HG03280 (cell line): ENCODE data around the gene PDZRN4.

Experiments used
- ATAC-seq: cut with Tn5 transposase; IDR thresholded peaks from one replicate; pipeline ENCODE4 v1.9.1; 2021; ENCODE audit warnings: mild to moderate bottlenecking, moderate library complexity; ENCODE audit not compliant: unreplicated experiment

Gene PDZRN4

GRCh38 chr12:41442896-41443295 is 254.8 kb downstream of the PDZRN4 start:
- no peak for ATAC-seq

GRCh38 chr12:41443690-41444089 is 255.6 kb downstream of the PDZRN4 start:
- ATAC-seq, result no peak

GRCh38 chr12:41452838-41453407 is 264.8 kb downstream of the PDZRN4 start:
- no peak for ATAC-seq

- ATAC-seq, result no peak
These were observed 265.3 kb downstream of the PDZRN4 start for GRCh38 chr12:41453409-41453808.

GRCh38 chr12:41459111-41459905 is 271.2 kb downstream of the PDZRN4 start:
- ATAC-seq, result no peak

- ATAC-seq, result no peak
These were observed 271.7 kb downstream of the PDZRN4 start for GRCh38 chr12:41459906-41460214.

- ATAC-seq, result no peak
These were observed 272.8 kb downstream of the PDZRN4 start for GRCh38 chr12:41460906-41461305.

- ATAC-seq, result no peak
These were observed 274.2 kb downstream of the PDZRN4 start for GRCh38 chr12:41462312-41462711.

GRCh38 chr12:41465526-41465925 is 277.4 kb downstream of the PDZRN4 start:
- ATAC-seq, result no peak

- ATAC-seq, result no peak
These were observed 278.2 kb downstream of the PDZRN4 start for GRCh38 chr12:41466300-41466699.

GRCh38 chr12:41466802-41467201 is 278.7 kb downstream of the PDZRN4 start:
- ATAC-seq, result no peak

- no peak for ATAC-seq
These were observed 279.6 kb downstream of the PDZRN4 start for GRCh38 chr12:41467591-41468325.

GRCh38 chr12:41468341-41468740 is 280.2 kb downstream of the PDZRN4 start:
- ATAC-seq, result no peak

GRCh38 chr12:41468756-41469155 is 280.6 kb downstream of the PDZRN4 start:
- ATAC-seq, result no peak

GRCh38 chr12:41473441-41473840 is 285.3 kb downstream of the PDZRN4 start:
- no peak for ATAC-seq

- no peak for ATAC-seq
These were observed 285.9 kb downstream of the PDZRN4 start for GRCh38 chr12:41474001-41474400.

GRCh38 chr12:41476499-41477439 is 288.6 kb downstream of the PDZRN4 start:
- no peak for ATAC-seq

GRCh38 chr12:41479426-41479825 is 291.3 kb downstream of the PDZRN4 start:
- ATAC-seq, result no peak

- ATAC-seq, result no peak
These were observed 297.1 kb downstream of the PDZRN4 start for GRCh38 chr12:41485203-41485602.

- ATAC-seq, result no peak
These were observed 298.6 kb downstream of the PDZRN4 start for GRCh38 chr12:41486718-41487117.

- no peak for ATAC-seq
These were observed 307.9 kb downstream of the PDZRN4 start for GRCh38 chr12:41496009-41496408.
